Coronary artery (tissue), 2 donors: ENCODE measurements around the gene SDK2.
A peak's percentile ranks its signal among the peaks of the same experiment; 100 is the strongest.

Experiments used
- DNase-seq: peaks from one replicate; pipeline ENCODE4 v3.0.0-alpha.2; 2017; ENCODE audit warnings: low spot score
- H3K27ac ChIP-seq, 2 donors: fragments of 200-600 bp; sonication (generic); one replicate each; pipeline ENCODE4 v1.5.1; 2016 to 2019
- H3K4me3 ChIP-seq: fragments of 200-600 bp; sonication (generic); 2 replicates; pipeline ENCODE4 v1.5.1; 2016; ENCODE audit warnings: mild to moderate bottlenecking, moderate library complexity
- CTCF ChIP-seq: fragments of 200-600 bp; sonication (generic); IDR thresholded peaks from one replicate; pipeline ENCODE4 v1.5.1; 2019; ENCODE audit warnings: antibody characterized with exemption

SDK2 gene

GRCh38 chr17:73323409-73324159 lies 320.7 kb downstream of the SDK2 start:
- no peak for DNase-seq
- Histone ChIP-seq H3K4me3 (peak overlapping the region; percentile 34), H3K27ac (peak overlapping the region in 1 of 2 donors; percentile 51)
- TF ChIP-seq CTCF = no peak

- DNase-seq = no peak
- Histone ChIP-seq H3K27ac (no peak overlapping the region), H3K4me3 (no peak overlapping the region)
- TF ChIP-seq CTCF = no peak
These were observed 323.5 kb downstream of the SDK2 start for GRCh38 chr17:73320601-73321264.

GRCh38 chr17:73319766-73320165 lies 324.5 kb downstream of the SDK2 start:
- H3K27ac ChIP-seq = no peak overlapping the region
- no peak for TF ChIP-seq CTCF
- no peak overlapping the region for H3K4me3 ChIP-seq
- DNase-seq = no peak

- Histone ChIP-seq H3K27ac (no peak overlapping the region), H3K4me3 (no peak overlapping the region)
- no peak for DNase-seq
- no peak for TF ChIP-seq CTCF
These were observed 325.4 kb downstream of the SDK2 start for GRCh38 chr17:73318836-73319235.

GRCh38 chr17:73318427-73318813 lies 325.8 kb downstream of the SDK2 start:
- Histone ChIP-seq H3K27ac (no peak overlapping the region), H3K4me3 (no peak overlapping the region)
- TF ChIP-seq CTCF = no peak
- DNase-seq = no peak

GRCh38 chr17:73317513-73318426 lies 326.5 kb downstream of the SDK2 start:
- no peak for TF ChIP-seq CTCF
- DNase-seq = no peak
- H3K4me3 ChIP-seq = no peak overlapping the region
- H3K27ac ChIP-seq = no peak overlapping the region
